ENCODE data around the gene AIDA. TPM values are rescaled to one million over a fixed set of nuclear protein-coding genes. Genes with fewer than 3 reads are reported as not detected.

The AIDA gene
- total and polyA plus RNA-seq, 2 experiments from 2014 or later = 25.7 to 34.4 TPM

DNA sequence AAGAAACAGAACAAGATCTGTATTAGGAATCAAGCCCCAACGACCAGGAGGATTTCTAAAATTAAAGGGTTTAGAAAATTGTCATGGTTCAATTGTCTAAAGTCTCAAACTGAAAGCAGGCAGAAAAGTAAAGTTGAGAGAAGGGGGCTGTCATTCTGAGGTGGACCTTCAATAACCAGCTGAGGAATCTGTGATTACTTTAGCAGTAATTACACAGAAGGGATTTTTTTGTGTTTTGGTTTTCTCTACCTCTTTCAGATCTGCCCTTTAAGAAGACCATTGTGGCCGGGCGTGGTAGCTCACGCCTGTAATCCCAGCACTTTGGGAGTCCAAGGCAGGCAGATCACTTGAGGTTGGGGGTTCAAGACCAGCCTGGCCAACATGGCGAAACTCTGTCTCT, 17.4 kb downstream of the AIDA start:
- Histone ChIP-seq H3K27ac (no peak overlapping the region), H3K27me3 (no peaks in the 10 kb centered on the region), H3K9me2 (replicated peaks; ENCODE audit: insufficient read depth) (no peaks in the 10 kb centered on the region), H3K36me3 (replicated peaks; ENCODE audit: insufficient read depth, low read depth) (no peaks in the 10 kb centered on the region), H3K79me2 (peaks cover 8% of the 10 kb centered on the region), H2AFZ (no peak overlapping the region), H3K4me3 (no peak overlapping the region), H3K4me1 (ENCODE audit: insufficient read depth) (no peaks in the 10 kb centered on the region), H3K9me3 (ENCODE audit: low read depth) (no peaks in the 10 kb centered on the region), H3K4me2 (no peak overlapping the region), H4K20me1 (ENCODE audit: insufficient read depth, poor library complexity, severe bottlenecking) (no peaks in the 10 kb centered on the region)
- TF ChIP-seq EZH2phosphoT487 (IDR thresholded peaks at IDR 0.05; ENCODE audit: low read depth, severe bottlenecking, unreplicated experiment) (no peak), EZH2 (IDR thresholded peaks at IDR 0.05; ENCODE audit: borderline replicate concordance) (no peak)
- TF ChIP-seq, protein P1, sequence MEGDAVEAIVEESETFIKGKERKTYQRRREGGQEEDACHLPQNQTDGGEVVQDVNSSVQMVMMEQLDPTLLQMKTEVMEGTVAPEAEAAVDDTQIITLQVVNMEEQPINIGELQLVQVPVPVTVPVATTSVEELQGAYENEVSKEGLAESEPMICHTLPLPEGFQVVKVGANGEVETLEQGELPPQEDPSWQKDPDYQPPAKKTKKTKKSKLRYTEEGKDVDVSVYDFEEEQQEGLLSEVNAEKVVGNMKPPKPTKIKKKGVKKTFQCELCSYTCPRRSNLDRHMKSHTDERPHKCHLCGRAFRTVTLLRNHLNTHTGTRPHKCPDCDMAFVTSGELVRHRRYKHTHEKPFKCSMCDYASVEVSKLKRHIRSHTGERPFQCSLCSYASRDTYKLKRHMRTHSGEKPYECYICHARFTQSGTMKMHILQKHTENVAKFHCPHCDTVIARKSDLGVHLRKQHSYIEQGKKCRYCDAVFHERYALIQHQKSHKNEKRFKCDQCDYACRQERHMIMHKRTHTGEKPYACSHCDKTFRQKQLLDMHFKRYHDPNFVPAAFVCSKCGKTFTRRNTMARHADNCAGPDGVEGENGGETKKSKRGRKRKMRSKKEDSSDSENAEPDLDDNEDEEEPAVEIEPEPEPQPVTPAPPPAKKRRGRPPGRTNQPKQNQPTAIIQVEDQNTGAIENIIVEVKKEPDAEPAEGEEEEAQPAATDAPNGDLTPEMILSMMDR (IDR thresholded peaks at IDR 0.05; ENCODE audit: poor library complexity) = no peak
- 87% methylated on average over 5 of the region's 5 CpGs for WGBS (ENCODE audit: low lambda C conversion rate, missing lambda C conversion rate)
- no peak for DNase-seq (ENCODE audit: low spot score)

DNA sequence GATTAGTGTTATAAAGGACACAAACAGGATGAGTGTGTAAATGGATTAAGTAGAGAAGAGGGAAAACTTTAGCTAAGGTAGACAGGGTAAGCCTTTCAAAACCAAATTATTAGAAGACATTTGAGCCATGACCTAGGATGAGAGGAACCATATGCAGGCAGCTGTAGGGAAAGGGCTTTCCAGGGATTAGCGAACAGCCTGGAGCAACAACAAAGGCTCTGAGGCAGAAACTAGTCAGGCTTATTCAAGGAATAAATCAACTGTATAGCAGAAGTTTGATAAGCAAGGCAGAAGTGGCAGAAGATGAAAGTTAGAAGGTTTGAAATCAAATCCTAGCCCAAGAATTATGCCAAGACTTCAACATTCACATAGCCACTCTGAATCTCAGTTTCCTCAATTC, 21.3 kb downstream of the AIDA start:
- Histone ChIP-seq H3K79me2 (peaks cover 4% of the 10 kb centered on the region), H3K4me1 (ENCODE audit: insufficient read depth) (no peaks in the 10 kb centered on the region), H3K9me2 (replicated peaks; ENCODE audit: insufficient read depth) (no peaks in the 10 kb centered on the region), H3K36me3 (replicated peaks; ENCODE audit: insufficient read depth, low read depth) (no peaks in the 10 kb centered on the region), H3K27me3 (no peaks in the 10 kb centered on the region), H2AFZ (no peak overlapping the region), H3K9me3 (ENCODE audit: low read depth) (no peaks in the 10 kb centered on the region), H3K4me3 (no peak overlapping the region), H3K4me2 (no peak overlapping the region), H4K20me1 (ENCODE audit: insufficient read depth, poor library complexity, severe bottlenecking) (no peaks in the 10 kb centered on the region), H3K27ac (no peak overlapping the region)
- TF ChIP-seq, protein P1 (IDR thresholded peaks at IDR 0.05; ENCODE audit: poor library complexity) = no peak
- no peak for TF ChIP-seq EZH2 (IDR thresholded peaks at IDR 0.05; ENCODE audit: borderline replicate concordance)
- TF ChIP-seq EZH2phosphoT487 (IDR thresholded peaks at IDR 0.05; ENCODE audit: low read depth, severe bottlenecking, unreplicated experiment) = no peak
- no peak for DNase-seq (ENCODE audit: low spot score)
- 79% methylated on average over 1 of the region's 1 CpG for WGBS (ENCODE audit: low lambda C conversion rate, missing lambda C conversion rate)

DNA sequence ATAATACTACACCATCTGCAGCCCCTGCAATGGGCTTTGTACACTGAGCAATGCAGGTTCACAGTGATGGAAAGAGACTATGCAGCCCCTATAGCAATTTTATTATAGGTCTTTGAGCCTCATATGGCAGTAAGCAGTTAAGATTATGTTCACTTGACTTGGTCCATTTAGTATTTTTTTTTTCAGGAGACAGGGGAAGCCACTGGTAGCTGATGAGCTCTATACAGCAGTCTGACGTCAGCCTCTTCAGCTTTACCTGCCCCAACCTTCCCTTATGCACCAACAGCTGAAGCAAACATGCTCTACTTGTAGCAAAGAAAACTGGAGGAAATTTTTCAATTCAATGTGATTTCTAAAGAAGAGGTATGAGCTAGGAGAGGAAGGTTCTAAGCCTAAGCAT, 32.2 kb downstream of the AIDA start:
- no peaks in the 10 kb centered on the region for H3K79me2 ChIP-seq

More for the DNA sequence above, 32.2 kb downstream of the AIDA start:
- Histone ChIP-seq H3K27me3 (no peaks in the 10 kb centered on the region), H4K20me1 (ENCODE audit: insufficient read depth, poor library complexity, severe bottlenecking) (no peaks in the 10 kb centered on the region), H2AFZ (no peak overlapping the region), H3K4me1 (ENCODE audit: insufficient read depth) (no peaks in the 10 kb centered on the region), H3K27ac (no peak overlapping the region), H3K36me3 (replicated peaks; ENCODE audit: insufficient read depth, low read depth) (no peaks in the 10 kb centered on the region), H3K4me3 (no peak overlapping the region), H3K9me3 (ENCODE audit: low read depth) (no peaks in the 10 kb centered on the region), H3K4me2 (no peak overlapping the region), H3K9me2 (replicated peaks; ENCODE audit: insufficient read depth) (no peaks in the 10 kb centered on the region)
- WGBS (ENCODE audit: low lambda C conversion rate, missing lambda C conversion rate) = 96% methylated on average over 1 of the region's 1 CpG
- TF ChIP-seq EZH2phosphoT487 (IDR thresholded peaks at IDR 0.05; ENCODE audit: low read depth, severe bottlenecking, unreplicated experiment) = no peak
- no peak for TF ChIP-seq EZH2 (IDR thresholded peaks at IDR 0.05; ENCODE audit: borderline replicate concordance)
- TF ChIP-seq, protein P1 (IDR thresholded peaks at IDR 0.05; ENCODE audit: poor library complexity) = no peak
- no peak for DNase-seq (ENCODE audit: low spot score)

Data from hepatocyte (in vitro differentiated cells).